BJ (cell line): ENCODE results near the gene EMP3. TPM values are rescaled to one million over a fixed set of nuclear protein-coding genes. Genes with fewer than 3 reads are reported as not detected.
"Not testable (repeated sequence)": the region's sequence is repeated elsewhere in the genome, so short reads cannot be mapped to it uniquely, and the experiment has no call there.

Experiments
- CTCF ChIA-PET: fragments of 350-600 bp; formaldehyde crosslinking; extraction: SDS; loops from one replicate; lab custom pipeline; 2021; ENCODE audit warnings: antibody characterized with exemption, inconsistent platforms; lab: Yijun Ruan, JAX
- POLR2A ChIA-PET: fragments of 300-600 bp; sonication (Branson Sonifier 250); formaldehyde crosslinking; extraction: SDS; loops from one replicate; lab custom pipeline; 2021; ENCODE audit warnings: antibody characterized with exemption; lab: Charles Lee
- DNase-seq: peaks from one replicate; pipeline ENCODE4 v3.0.0-alpha.2; 2011; ENCODE audit warnings: low read depth
- H3K27me3 ChIP-seq: 2 replicates; pipeline ENCODE4 v1.6.0; 2011; ENCODE audit warnings: low read length; ENCODE audit not compliant: control insufficient read depth, insufficient read depth
- H3K36me3 ChIP-seq: 2 replicates; pipeline ENCODE4 v1.5.1; 2011; ENCODE audit warnings: low read length; ENCODE audit not compliant: control insufficient read depth, insufficient read depth
- H3K4me3 ChIP-seq: 2 replicates; pipeline ENCODE4 v1.5.1; 2011; ENCODE audit warnings: low read depth, mild to moderate bottlenecking, control low read depth, low read length
- polyA plus RNA-seq: library from polyadenylated mRNA; depleted of rRNA; stranded (reverse); fragments of >200 nt; gene quantifications from 2 replicates; pipeline ENCODE4 v1.2.3, GENCODE V29; 2011
- TF ChIP-seq, protein P1 (sequence below): IDR thresholded peaks from 2 replicates; pipeline ENCODE4 v1.5.1; 2011; ENCODE audit warnings: low read depth, mild to moderate bottlenecking, control low read depth, inconsistent platforms, low read length, moderate library complexity; ENCODE audit not compliant: insufficient read depth

Gene EMP3
- polyA plus RNA-seq, 1 experiment = 472 TPM

- ChIA-PET POLR2A (no interaction called here), CTCF (interaction anchor here (0.5 to 9.1 kb wide), 17 partner anchors 8 to 293 kb away, joined by 3 to 156 read pairs (median 4); partner anchors contain the start of genes KDELR1 and ZNF114)
- Histone ChIP-seq H3K36me3 (no peaks in the 10 kb centered on the region), H3K27me3 (0 out of 2 replicates have a peak, but pooled peaks cover under 1% of the 10 kb centered on the region), H3K4me3 (0 out of 2 replicates have a peak overlapping the region, but pooled peaks have one; percentile 14)
- TF ChIP-seq, protein P1, sequence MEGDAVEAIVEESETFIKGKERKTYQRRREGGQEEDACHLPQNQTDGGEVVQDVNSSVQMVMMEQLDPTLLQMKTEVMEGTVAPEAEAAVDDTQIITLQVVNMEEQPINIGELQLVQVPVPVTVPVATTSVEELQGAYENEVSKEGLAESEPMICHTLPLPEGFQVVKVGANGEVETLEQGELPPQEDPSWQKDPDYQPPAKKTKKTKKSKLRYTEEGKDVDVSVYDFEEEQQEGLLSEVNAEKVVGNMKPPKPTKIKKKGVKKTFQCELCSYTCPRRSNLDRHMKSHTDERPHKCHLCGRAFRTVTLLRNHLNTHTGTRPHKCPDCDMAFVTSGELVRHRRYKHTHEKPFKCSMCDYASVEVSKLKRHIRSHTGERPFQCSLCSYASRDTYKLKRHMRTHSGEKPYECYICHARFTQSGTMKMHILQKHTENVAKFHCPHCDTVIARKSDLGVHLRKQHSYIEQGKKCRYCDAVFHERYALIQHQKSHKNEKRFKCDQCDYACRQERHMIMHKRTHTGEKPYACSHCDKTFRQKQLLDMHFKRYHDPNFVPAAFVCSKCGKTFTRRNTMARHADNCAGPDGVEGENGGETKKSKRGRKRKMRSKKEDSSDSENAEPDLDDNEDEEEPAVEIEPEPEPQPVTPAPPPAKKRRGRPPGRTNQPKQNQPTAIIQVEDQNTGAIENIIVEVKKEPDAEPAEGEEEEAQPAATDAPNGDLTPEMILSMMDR = peak; percentile 16; the same call in 1 of the 2 replicates
- DNase-seq = no peak
Observed at GRCh38 chr19:48290401-48290770, 35.0 kb upstream of the EMP3 start.

- ChIA-PET POLR2A (no interaction called here), CTCF (interaction anchor here (0.5 to 9.1 kb wide), 17 partner anchors 9 to 293 kb away, joined by 3 to 156 read pairs (median 4); partner anchors contain the start of genes KDELR1 and ZNF114)
- no peaks in the 10 kb centered on the region for H3K36me3 ChIP-seq
- peak overlapping the region; percentile 41 for H3K4me3 ChIP-seq
- no peak for DNase-seq
- TF ChIP-seq, protein P1 = peak; percentile 99
- 0 out of 2 replicates have a peak, but pooled peaks cover 1% of the 10 kb centered on the region for H3K27me3 ChIP-seq
Observed at GRCh38 chr19:48290771-48291488, 34.4 kb upstream of the EMP3 start.

DNA sequence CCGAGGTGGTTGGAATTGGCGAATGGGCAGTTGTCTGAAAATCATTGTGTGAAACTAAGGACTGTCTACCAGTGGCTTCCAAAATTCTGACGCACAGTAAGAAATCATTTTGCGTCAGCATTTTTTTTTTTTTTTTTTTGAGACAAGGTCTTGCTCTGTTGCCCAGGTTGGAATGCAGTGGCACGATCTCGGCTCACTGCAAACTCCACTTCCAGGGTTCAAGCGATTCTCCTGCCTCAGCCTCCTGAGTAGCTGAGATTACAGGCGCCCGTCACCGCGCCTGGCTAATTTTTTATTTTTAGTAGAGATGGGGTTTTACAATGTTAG lies 33.9 kb upstream of the EMP3 start:
- H3K4me3 ChIP-seq, POLR2A ChIA-PET: not testable (repeated sequence)
- CTCF ChIA-PET = interaction anchor here (1.0 to 9.1 kb wide), 11 partner anchors 9 to 292 kb away, joined by 3 to 156 read pairs (median 4); partner anchors contain the start of genes KDELR1 and ZNF114

DNA sequence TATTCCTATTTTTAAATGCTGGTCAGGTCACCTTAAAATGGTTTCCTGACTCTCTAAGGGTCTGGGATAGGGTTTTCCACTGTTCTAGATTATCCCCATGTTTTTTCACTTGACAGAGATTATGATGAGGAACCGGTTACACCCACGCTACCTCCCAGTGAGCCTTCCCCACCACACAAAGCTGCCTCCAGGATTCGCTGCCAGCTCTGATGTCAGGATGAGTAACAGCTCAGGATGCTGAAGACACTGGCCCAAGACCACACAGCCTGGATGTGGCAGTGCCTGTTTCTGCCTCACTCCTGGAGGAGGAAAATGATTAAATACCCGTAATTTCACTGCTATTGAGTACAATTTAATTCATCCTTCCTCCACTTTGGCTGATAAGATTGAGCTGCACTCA lies 32.6 kb upstream of the EMP3 start:
- TF ChIP-seq, protein P1 = no peak
- Histone ChIP-seq H3K27me3 (0 out of 2 replicates have a peak, but pooled peaks cover 1% of the 10 kb centered on the region), H3K36me3 (no peaks in the 10 kb centered on the region), H3K4me3 (no peak overlapping the region)
- CTCF ChIA-PET = interaction anchor here (0.6 to 9.1 kb wide), 7 partner anchors 10 to 329 kb away, joined by 3 to 156 read pairs (median 3); partner anchors contain the start of gene ZNF114
- POLR2A ChIA-PET = no interaction called here
- no peak for DNase-seq

More for the DNA sequence above, 33.9 kb upstream of the EMP3 start:
- not testable (repeated sequence) for H3K27me3 ChIP-seq, DNase-seq, H3K36me3 ChIP-seq

- ChIA-PET POLR2A (no interaction called here), CTCF (interaction anchor here (9.1 kb wide), 1 partner anchor 25 kb away, joined by 156 read pairs; the partner anchor contains the start of gene ZNF114)
- no peaks in the 10 kb centered on the region for H3K36me3 ChIP-seq
- no peak for DNase-seq
- H3K4me3 ChIP-seq = no peak overlapping the region
- TF ChIP-seq, protein P1 = no peak
- H3K27me3 ChIP-seq = peaks cover 1% of the 10 kb centered on the region; the same call in 1 of the 2 replicates
Observed at GRCh38 chr19:48295458-48295857, 29.9 kb upstream of the EMP3 start.
